Suprapubic skin (tissue), 4 donors: ENCODE measurements around the gene CNIH2. TPM values are rescaled to one million over a fixed set of nuclear protein-coding genes. Genes with fewer than 3 reads are reported as not detected.

ENCODE experiments used
- DNase-seq, 2 donors: peaks; one replicate each; pipeline ENCODE4 v3.0.0-alpha.2; 2019; ENCODE audit warnings: low spot score in 2 of 2
- H3K27ac ChIP-seq: fragments of 200-600 bp; sonication (generic); one replicate; pipeline ENCODE4 v1.5.1; 2019
- H3K27me3 ChIP-seq: fragments of 200-600 bp; sonication (generic); one replicate; pipeline ENCODE4 v1.5.1; 2019
- H3K36me3 ChIP-seq: fragments of 200-600 bp; sonication (generic); one replicate; pipeline ENCODE4 v1.5.1; 2019
- H3K4me1 ChIP-seq: fragments of 200-600 bp; sonication (generic); one replicate; pipeline ENCODE4 v1.5.1; 2019
- H3K4me3 ChIP-seq: fragments of 200-600 bp; sonication (generic); one replicate; pipeline ENCODE4 v1.5.1; 2019; ENCODE audit warnings: mild to moderate bottlenecking
- H3K9me3 ChIP-seq: fragments of 200-600 bp; sonication (generic); one replicate; pipeline ENCODE4 v1.5.1; 2019
- CTCF ChIP-seq, 2 donors: fragments of 200-600 bp in 1 of 2; fragments of 450-650 bp in 1 of 2; sonication (generic) in 1 of 2; IDR thresholded peaks; one replicate each; pipeline ENCODE4 v1.5.1; 2016 to 2019; ENCODE audit warnings: antibody characterized with exemption in 2 of 2, mild to moderate bottlenecking in 1 of 2, moderate library complexity in 1 of 2
- EP300 ChIP-seq: sonication (generic); formaldehyde crosslinking; IDR thresholded peaks from one replicate; pipeline ENCODE4 v1.6.1; 2017; ENCODE audit warnings: antibody characterized with exemption
- POLR2A ChIP-seq, 2 donors: fragments of 450-650 bp; IDR thresholded peaks; one replicate each; pipeline ENCODE4 v1.6.1; 2017; ENCODE audit warnings: antibody characterized with exemption in 2 of 2, mild to moderate bottlenecking in 2 of 2, moderate library complexity in 2 of 2
- POLR2AphosphoS5 ChIP-seq, 3 donors: sonication (generic); formaldehyde crosslinking; IDR thresholded peaks; one replicate each; pipeline ENCODE4 v1.6.1; 2017; ENCODE audit warnings: antibody characterized with exemption in 3 of 3
- WGBS: methylation state at CpG from one replicate; pipeline ENCODE4 v1.1.5; 2018; 5-methylcytosine and 5-hydroxymethylcytosine counted together
- total RNA-seq, 4 donors: library from RNA; depleted of rRNA; stranded (reverse); fragments of >200 nt; gene quantifications; one replicate each; pipeline ENCODE4 v1.1.0, GENCODE V29; 2016

Gene CNIH2
- total RNA-seq, 4 donors from 2014 or later = 1.1 to 2.5 (median 1.9) TPM; not detected in 1

GRCh38 chr11:66290330-66290621, 12.3 kb downstream of the CNIH2 start:
- Histone ChIP-seq H3K4me1 (peaks cover 34% of the 10 kb centered on the region), H3K4me3 (no peak overlapping the region)

GRCh38 chr11:66291303-66291705, 13.3 kb downstream of the CNIH2 start:
- H3K36me3 ChIP-seq = no peaks in the 10 kb centered on the region
- peaks cover 34% of the 10 kb centered on the region for H3K4me1 ChIP-seq
- no peak overlapping the region for H3K27ac ChIP-seq
- H3K27me3 ChIP-seq = peaks cover 54% of the 10 kb centered on the region
- TF ChIP-seq EP300 (no peak), POLR2AphosphoS5 (IDR thresholded peaks at IDR 0.05) (no peak), CTCF (IDR thresholded peaks at IDR 0.05) (no peak), POLR2A (IDR thresholded peaks at IDR 0.05) (no peak)
- WGBS = 30% methylated on average over 3 of the region's 16 CpGs
- DNase-seq = peak in 1 of 2 donors; percentile 64
- peak overlapping the region; percentile 51 for H3K4me3 ChIP-seq
- no peaks in the 10 kb centered on the region for H3K9me3 ChIP-seq

More at GRCh38 chr11:66290330-66290621, 12.3 kb downstream of the CNIH2 start:
- TF ChIP-seq POLR2A (IDR thresholded peaks at IDR 0.05) (no peak), POLR2AphosphoS5 (IDR thresholded peaks at IDR 0.05) (no peak), CTCF (IDR thresholded peaks at IDR 0.05) (no peak), EP300 (no peak)
- 88% methylated on average over 2 of the region's 2 CpGs for WGBS
- peaks cover 45% of the 10 kb centered on the region for H3K27me3 ChIP-seq
- peaks cover 1% of the 10 kb centered on the region for H3K36me3 ChIP-seq
- H3K27ac ChIP-seq = no peak overlapping the region
- no peak for DNase-seq
- H3K9me3 ChIP-seq = no peaks in the 10 kb centered on the region

DNA sequence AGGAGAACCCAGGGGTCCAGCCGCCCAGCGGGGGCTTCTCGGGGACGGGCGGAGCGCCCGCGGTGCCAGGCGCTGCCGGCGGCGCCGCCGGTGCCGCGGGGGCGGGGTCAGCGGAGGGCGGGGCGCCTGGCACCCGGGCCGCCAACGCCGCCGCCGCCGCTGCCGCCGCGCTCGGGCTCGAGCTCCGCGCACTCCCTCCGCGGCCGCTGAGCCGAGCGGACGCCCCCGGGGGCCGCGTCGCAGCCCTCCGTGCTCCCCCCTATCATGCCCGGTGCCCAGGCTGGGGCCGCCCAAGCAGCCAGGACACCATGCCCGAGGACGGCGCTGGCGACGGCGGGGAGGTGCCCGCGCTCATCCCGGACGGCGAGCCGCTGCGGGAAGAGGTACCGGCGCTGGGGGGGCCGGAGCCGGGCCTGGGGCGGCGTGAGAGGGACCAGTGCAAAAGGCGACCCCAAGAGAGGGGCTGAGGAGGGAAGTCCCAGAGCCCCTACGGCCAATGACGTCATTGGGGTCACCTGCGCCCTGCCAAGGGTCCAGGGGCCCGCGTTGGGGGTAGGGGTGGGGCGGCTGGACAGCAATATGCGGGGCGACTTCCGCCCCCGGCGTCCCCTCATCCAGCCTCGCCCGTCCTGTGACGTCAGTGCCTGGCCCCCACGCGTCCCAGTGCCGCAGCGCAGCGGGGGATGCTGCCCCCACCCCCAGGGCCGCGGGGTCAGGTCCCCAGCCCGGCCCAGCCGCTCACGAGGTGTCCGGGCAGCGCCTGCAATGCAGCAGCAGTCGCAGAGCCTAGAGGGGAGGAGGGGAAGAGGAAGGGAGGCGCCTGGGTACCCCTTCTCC, 13.9 kb downstream of the CNIH2 start, which contains the start of gene TMEM151A:
Gene TMEM151A (plus strand): TSS at position 189 of the 837 bp plus-strand sequence. CDS start 120 bp downstream, at position 309.
- TF ChIP-seq POLR2A (IDR thresholded peaks at IDR 0.05) (no peak), CTCF (IDR thresholded peaks at IDR 0.05) (no peak), EP300 (no peak), POLR2AphosphoS5 (IDR thresholded peaks at IDR 0.05) (no peak)
- Histone ChIP-seq H3K27ac (no peak within 1 kb of the TSS), H3K4me1 (peaks cover 34% of the 10 kb centered on the region), H3K9me3 (no peaks in the 10 kb centered on the region), H3K27me3 (peaks cover 55% of the 10 kb centered on the region), H3K36me3 (no peaks in the 10 kb centered on the region), H3K4me3 (peak within 1 kb of the TSS; percentile 51)
- peak in 1 of 2 donors; percentile 60 for DNase-seq
- 5% methylated on average over 4 of the region's 95 CpGs for WGBS

DNA sequence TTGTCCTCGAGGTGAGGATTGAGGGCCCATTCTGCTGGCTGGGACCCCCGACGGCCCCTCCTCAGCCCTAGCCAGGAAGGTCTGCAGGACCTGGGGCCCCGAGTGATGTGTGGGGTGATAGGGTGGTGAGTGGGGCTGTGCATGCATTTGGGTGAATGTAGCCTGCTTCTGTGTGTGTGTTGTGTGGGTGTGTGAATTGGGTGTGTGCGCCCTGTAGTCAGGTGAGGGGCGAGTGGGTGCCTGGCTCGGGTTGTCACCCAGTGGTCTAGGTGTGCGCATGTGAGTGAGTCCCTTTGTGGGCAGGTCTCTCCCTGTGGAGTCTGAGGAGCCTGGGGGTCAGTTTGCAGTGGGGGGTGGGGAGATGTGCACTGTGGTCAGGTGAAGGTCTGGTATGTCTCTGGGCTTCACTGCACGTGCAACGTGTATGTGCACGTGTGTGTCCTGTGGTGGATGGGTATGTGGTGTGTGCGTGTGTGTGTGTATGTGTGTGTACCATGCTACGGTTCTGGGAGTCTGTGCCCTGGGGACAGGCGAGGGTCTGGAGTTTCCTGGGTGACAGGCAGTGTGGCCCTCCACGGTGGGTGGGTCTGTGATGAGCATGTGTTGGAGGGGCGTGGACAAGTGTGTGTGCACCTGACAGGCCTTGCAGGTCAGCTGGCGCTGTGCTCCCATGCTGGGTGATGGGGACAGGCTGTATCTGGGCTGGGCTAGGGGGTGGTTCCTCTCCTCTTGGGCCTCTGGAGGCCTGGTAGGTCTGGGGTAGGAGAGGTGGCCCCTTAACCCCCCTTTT, 14.8 kb downstream of the CNIH2 start:
- 52% methylated on average over 16 of the region's 17 CpGs for WGBS
- TF ChIP-seq CTCF (IDR thresholded peaks at IDR 0.05) = no peak
- no peak for TF ChIP-seq POLR2AphosphoS5 (IDR thresholded peaks at IDR 0.05)
- TF ChIP-seq EP300 = no peak
- no peak for TF ChIP-seq POLR2A (IDR thresholded peaks at IDR 0.05)
- H3K9me3 ChIP-seq = no peaks in the 10 kb centered on the region
- peaks cover 27% of the 10 kb centered on the region for H3K4me1 ChIP-seq
- DNase-seq = peak in 1 of 2 donors; percentile 61
- no peaks in the 10 kb centered on the region for H3K36me3 ChIP-seq
- H3K27ac ChIP-seq = no peak overlapping the region
- H3K27me3 ChIP-seq = peaks cover 55% of the 10 kb centered on the region
- peak overlapping the region; percentile 51 for H3K4me3 ChIP-seq

- TF ChIP-seq POLR2AphosphoS5 (IDR thresholded peaks at IDR 0.05) (no peak), POLR2A (IDR thresholded peaks at IDR 0.05) (no peak), EP300 (no peak)
- peaks cover 55% of the 10 kb centered on the region for H3K27me3 ChIP-seq
- H3K9me3 ChIP-seq = no peaks in the 10 kb centered on the region
- 70% methylated on average over 4 of the region's 4 CpGs for WGBS
- H3K4me3 ChIP-seq = no peak overlapping the region
- no peak overlapping the region for H3K27ac ChIP-seq
- no peak for DNase-seq
- H3K36me3 ChIP-seq = no peaks in the 10 kb centered on the region
- H3K4me1 ChIP-seq = peaks cover 21% of the 10 kb centered on the region
Observed at GRCh38 chr11:66293352-66293751, 15.4 kb downstream of the CNIH2 start.
